ENCODE measurements around the gene TPM2.

Gene TPM2

DNA sequence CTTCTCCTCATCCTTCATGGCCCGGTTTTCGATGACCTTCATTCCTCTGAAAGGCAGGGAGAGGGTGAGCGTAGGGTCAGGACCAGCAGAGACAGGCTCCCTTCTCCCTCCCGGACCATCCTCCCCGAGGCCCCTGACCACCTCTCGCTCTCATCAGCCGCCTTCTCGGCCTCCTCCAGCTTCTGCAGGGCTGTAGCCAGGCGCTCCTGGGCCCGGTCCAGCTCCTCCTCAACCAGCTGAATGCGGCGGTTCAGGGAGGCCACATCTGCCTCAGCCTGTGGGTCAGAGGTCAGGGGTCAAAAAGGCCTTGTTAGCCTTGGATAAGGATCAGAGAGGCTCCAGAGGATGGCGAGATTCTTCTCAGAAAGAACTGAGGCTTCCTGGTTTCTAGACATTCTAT is 4.2 kb downstream of the TPM2 start:
- ATAC-seq, result no peak
- TF ChIP-seq, protein P1, sequence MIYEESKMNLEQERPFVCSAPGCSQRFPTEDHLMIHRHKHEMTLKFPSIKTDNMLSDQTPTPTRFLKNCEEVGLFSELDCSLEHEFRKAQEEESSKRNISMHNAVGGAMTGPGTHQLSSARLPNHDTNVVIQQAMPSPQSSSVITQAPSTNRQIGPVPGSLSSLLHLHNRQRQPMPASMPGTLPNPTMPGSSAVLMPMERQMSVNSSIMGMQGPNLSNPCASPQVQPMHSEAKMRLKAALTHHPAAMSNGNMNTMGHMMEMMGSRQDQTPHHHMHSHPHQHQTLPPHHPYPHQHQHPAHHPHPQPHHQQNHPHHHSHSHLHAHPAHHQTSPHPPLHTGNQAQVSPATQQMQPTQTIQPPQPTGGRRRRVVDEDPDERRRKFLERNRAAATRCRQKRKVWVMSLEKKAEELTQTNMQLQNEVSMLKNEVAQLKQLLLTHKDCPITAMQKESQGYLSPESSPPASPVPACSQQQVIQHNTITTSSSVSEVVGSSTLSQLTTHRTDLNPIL (CRISPR knock-in tag; IDR thresholded peaks at IDR 0.05; ENCODE audit: low read depth), result no peak
- no peak for TF ChIP-seq ZFP30 (CRISPR knock-in tag; IDR thresholded peaks at IDR 0.05)
- TF ChIP-seq CSDC2 (CRISPR knock-in tag; IDR thresholded peaks at IDR 0.05), result no peak
- no peak for TF ChIP-seq OSR1 (CRISPR knock-in tag; IDR thresholded peaks at IDR 0.05)
- TF ChIP-seq TCF4 (CRISPR knock-in tag; IDR thresholded peaks at IDR 0.05; ENCODE audit: borderline replicate concordance), result no peak
- no peak for TF ChIP-seq TOX (CRISPR knock-in tag; IDR thresholded peaks at IDR 0.05; ENCODE audit: borderline replicate concordance)
- TF ChIP-seq SNAI2 (CRISPR knock-in tag; IDR thresholded peaks at IDR 0.05), result no peak
- TF ChIP-seq, protein P2, sequence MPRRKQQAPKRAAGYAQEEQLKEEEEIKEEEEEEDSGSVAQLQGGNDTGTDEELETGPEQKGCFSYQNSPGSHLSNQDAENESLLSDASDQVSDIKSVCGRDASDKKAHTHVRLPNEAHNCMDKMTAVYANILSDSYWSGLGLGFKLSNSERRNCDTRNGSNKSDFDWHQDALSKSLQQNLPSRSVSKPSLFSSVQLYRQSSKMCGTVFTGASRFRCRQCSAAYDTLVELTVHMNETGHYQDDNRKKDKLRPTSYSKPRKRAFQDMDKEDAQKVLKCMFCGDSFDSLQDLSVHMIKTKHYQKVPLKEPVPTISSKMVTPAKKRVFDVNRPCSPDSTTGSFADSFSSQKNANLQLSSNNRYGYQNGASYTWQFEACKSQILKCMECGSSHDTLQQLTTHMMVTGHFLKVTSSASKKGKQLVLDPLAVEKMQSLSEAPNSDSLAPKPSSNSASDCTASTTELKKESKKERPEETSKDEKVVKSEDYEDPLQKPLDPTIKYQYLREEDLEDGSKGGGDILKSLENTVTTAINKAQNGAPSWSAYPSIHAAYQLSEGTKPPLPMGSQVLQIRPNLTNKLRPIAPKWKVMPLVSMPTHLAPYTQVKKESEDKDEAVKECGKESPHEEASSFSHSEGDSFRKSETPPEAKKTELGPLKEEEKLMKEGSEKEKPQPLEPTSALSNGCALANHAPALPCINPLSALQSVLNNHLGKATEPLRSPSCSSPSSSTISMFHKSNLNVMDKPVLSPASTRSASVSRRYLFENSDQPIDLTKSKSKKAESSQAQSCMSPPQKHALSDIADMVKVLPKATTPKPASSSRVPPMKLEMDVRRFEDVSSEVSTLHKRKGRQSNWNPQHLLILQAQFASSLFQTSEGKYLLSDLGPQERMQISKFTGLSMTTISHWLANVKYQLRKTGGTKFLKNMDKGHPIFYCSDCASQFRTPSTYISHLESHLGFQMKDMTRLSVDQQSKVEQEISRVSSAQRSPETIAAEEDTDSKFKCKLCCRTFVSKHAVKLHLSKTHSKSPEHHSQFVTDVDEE (CRISPR knock-in tag; IDR thresholded peaks at IDR 0.05), result no peak
- TF ChIP-seq RARB (CRISPR knock-in tag; IDR thresholded peaks at IDR 0.05), result no peak
- TF ChIP-seq BACH2 (CRISPR knock-in tag; IDR thresholded peaks at IDR 0.05; ENCODE audit: borderline replicate concordance), result no peak
- TF ChIP-seq ZNF70 (CRISPR knock-in tag; IDR thresholded peaks at IDR 0.05), result no peak
- TF ChIP-seq ISL1 (CRISPR knock-in tag; IDR thresholded peaks at IDR 0.05), result no peak
- TF ChIP-seq ZNF565 (CRISPR knock-in tag; conservative IDR thresholded peaks at IDR 0.05; ENCODE audit: low read depth), result no peak
- no peak for TF ChIP-seq ZNF8 (CRISPR knock-in tag; IDR thresholded peaks at IDR 0.05)
- TF ChIP-seq ZC3H10 (CRISPR knock-in tag; IDR thresholded peaks at IDR 0.05), result no peak
- TF ChIP-seq, protein P3, sequence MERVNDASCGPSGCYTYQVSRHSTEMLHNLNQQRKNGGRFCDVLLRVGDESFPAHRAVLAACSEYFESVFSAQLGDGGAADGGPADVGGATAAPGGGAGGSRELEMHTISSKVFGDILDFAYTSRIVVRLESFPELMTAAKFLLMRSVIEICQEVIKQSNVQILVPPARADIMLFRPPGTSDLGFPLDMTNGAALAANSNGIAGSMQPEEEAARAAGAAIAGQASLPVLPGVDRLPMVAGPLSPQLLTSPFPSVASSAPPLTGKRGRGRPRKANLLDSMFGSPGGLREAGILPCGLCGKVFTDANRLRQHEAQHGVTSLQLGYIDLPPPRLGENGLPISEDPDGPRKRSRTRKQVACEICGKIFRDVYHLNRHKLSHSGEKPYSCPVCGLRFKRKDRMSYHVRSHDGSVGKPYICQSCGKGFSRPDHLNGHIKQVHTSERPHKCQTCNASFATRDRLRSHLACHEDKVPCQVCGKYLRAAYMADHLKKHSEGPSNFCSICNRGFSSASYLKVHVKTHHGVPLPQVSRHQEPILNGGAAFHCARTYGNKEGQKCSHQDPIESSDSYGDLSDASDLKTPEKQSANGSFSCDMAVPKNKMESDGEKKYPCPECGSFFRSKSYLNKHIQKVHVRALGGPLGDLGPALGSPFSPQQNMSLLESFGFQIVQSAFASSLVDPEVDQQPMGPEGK (CRISPR knock-in tag; IDR thresholded peaks at IDR 0.05; ENCODE audit: borderline replicate concordance), result no peak
- no peak for TF ChIP-seq ESRRG (CRISPR knock-in tag; IDR thresholded peaks at IDR 0.05)
- TF ChIP-seq, protein P4, sequence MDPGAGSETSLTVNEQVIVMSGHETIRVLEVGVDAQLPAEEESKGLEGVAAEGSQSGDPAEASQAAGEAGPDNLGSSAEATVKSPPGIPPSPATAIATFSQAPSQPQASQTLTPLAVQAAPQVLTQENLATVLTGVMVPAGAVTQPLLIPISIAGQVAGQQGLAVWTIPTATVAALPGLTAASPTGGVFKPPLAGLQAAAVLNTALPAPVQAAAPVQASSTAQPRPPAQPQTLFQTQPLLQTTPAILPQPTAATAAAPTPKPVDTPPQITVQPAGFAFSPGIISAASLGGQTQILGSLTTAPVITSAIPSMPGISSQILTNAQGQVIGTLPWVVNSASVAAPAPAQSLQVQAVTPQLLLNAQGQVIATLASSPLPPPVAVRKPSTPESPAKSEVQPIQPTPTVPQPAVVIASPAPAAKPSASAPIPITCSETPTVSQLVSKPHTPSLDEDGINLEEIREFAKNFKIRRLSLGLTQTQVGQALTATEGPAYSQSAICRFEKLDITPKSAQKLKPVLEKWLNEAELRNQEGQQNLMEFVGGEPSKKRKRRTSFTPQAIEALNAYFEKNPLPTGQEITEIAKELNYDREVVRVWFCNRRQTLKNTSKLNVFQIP (CRISPR knock-in tag; IDR thresholded peaks at IDR 0.05; ENCODE audit: borderline replicate concordance, low read depth), result no peak

DNA sequence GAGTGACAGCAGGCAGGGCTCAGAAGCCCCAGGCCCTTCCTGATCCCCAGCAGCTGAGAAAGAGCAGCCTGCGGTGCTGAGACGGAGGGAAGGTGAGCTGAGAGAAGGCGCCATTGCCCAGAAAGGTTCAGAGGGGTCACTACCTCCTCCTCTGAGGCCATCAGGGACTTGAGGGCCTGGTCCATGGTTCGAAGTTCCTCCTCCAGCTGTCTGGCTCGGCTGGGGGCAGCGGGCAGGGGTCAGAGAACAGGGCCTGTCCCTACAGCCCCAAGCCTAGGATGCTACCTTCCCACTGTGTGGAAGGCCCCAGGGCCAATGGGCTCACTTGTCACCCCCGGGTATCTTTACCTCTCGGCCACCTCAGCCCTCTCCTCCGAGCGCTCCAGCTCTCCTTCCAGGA is 4.8 kb downstream of the TPM2 start:
- TF ChIP-seq ISL1 (CRISPR knock-in tag; IDR thresholded peaks at IDR 0.05), result no peak
- no peak for TF ChIP-seq ESRRG (CRISPR knock-in tag; IDR thresholded peaks at IDR 0.05)
- TF ChIP-seq, protein P5, sequence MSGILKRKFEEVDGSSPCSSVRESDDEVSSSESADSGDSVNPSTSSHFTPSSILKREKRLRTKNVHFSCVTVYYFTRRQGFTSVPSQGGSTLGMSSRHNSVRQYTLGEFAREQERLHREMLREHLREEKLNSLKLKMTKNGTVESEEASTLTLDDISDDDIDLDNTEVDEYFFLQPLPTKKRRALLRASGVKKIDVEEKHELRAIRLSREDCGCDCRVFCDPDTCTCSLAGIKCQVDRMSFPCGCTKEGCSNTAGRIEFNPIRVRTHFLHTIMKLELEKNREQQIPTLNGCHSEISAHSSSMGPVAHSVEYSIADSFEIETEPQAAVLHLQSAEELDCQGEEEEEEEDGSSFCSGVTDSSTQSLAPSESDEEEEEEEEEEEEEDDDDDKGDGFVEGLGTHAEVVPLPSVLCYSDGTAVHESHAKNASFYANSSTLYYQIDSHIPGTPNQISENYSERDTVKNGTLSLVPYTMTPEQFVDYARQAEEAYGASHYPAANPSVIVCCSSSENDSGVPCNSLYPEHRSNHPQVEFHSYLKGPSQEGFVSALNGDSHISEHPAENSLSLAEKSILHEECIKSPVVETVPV (CRISPR knock-in tag; IDR thresholded peaks at IDR 0.05), result no peak
- no peak for TF ChIP-seq TOX (CRISPR knock-in tag; IDR thresholded peaks at IDR 0.05; ENCODE audit: borderline replicate concordance)
- TF ChIP-seq ZFP30 (CRISPR knock-in tag; IDR thresholded peaks at IDR 0.05), result no peak
- TF ChIP-seq, protein P1 (CRISPR knock-in tag; IDR thresholded peaks at IDR 0.05; ENCODE audit: low read depth), result no peak
- no peak for TF ChIP-seq SNAI2 (CRISPR knock-in tag; IDR thresholded peaks at IDR 0.05)
- TF ChIP-seq, protein P2 (CRISPR knock-in tag; IDR thresholded peaks at IDR 0.05), result no peak
- no peak for TF ChIP-seq ZNF565 (CRISPR knock-in tag; conservative IDR thresholded peaks at IDR 0.05; ENCODE audit: low read depth)
- TF ChIP-seq OSR1 (CRISPR knock-in tag; IDR thresholded peaks at IDR 0.05), result no peak
- TF ChIP-seq BACH2 (CRISPR knock-in tag; IDR thresholded peaks at IDR 0.05; ENCODE audit: borderline replicate concordance), result no peak
- no peak for TF ChIP-seq RARB (CRISPR knock-in tag; IDR thresholded peaks at IDR 0.05)
- TF ChIP-seq GLIS3 (CRISPR knock-in tag; IDR thresholded peaks at IDR 0.05), result no peak
- no peak for TF ChIP-seq ZFP3 (CRISPR knock-in tag; IDR thresholded peaks at IDR 0.05)
- TF ChIP-seq ZNF8 (CRISPR knock-in tag; IDR thresholded peaks at IDR 0.05), result no peak
- TF ChIP-seq ARNTL (CRISPR knock-in tag; IDR thresholded peaks at IDR 0.05; ENCODE audit: borderline replicate concordance, low read depth), result no peak
- TF ChIP-seq ZC3H10 (CRISPR knock-in tag; IDR thresholded peaks at IDR 0.05), result no peak

More for the DNA sequence above, 4.8 kb downstream of the TPM2 start:
- no peak for ATAC-seq
